ENCODE data around the gene EFHB.
"Not testable (repeated sequence)": the region's sequence is repeated elsewhere in the genome, so short reads cannot be mapped to it uniquely, and the experiment has no call there.

The EFHB gene, protein sequence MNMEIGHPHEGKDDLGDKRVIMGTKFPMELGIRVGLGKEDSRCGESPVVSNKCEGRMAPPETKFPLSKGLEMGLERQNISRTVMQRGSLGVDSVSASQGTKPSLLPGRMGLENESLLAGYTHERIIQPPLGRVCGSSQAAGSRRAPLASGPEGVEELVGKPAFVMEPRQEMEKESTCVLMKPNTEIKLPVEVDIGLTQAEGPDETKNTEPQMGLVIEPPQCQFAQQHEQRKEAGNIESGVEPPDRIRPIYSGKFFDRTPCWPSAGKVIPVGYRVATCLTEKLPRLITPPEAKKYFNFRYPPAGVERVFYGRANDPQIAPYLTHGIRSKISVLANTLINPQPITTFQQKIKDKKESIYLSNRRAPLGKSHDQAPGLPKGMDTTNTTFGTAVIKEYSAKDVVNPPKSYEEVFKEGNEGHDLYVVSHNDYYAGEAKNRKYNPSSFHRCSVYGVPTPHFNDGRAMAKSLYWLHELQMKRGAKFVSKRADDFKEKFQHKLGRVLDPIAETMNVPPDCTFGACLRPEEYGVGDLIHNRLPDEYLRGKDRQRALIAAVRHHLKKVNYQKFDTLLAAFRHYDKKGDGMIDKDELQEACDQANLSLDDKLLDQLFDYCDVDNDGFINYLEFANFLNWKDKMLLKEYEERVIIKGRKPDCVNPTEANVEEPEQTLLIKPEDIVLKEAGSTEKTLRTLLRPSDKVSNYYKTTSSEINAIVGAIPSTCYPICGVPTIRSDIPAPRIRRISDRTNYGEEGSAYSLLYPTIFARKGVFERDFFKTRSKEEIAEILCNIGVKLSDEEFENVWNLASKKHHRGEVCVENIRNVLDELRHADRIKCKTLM

GRCh38 chr3:19934098-19934566 is at the start of gene EFHB:
TSS of gene EFHB (minus strand) at chr3:19934217. CDS start at chr3:19934018, 199 bp downstream.
- DNase-seq (ENCODE audit: low read depth in 2 of 3, low spot score in 1 of 3), result no peak

DNA sequence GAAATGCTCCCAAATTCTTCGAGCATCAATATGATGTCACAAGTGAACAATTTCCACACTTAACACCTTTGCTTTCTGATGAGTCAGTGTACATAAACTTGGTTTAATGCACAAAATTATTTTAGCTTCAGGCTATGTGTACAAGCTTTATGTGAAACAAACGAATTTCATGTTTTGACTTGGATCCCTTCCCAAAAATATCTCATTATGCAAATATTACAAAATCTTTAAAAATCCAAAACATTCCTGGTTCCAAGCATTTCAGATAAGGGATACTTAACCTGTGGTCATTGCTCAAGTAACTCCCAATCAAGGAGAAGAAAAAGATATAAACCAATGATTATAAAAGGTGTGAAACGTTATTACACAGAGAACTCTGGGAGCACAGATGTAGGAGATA is 38.0 kb upstream of the EFHB start:
- no peak for DNase-seq (ENCODE audit: low read depth in 2 of 3, low spot score in 1 of 3)

DNA sequence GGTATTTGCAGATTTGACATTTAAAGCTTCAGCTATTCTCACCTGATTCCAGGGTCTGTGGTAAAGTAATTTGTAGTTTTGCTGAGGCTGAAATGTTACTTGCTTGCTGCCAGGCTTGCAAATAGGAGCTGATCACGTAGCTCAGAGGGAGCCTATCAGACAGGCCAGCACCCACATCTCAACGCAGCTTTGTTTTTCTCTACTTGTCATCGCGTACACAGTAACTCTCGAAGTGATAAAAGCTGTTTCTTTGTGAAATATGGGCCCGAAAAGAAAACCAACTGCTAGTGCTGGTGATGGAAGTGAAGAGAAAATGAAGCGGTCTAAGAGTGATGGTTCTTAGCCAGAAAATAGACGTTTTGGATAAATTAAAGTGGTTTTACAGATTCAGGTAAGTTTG is 36.3 kb upstream of the EFHB start:
- DNase-seq (ENCODE audit: low read depth in 2 of 3, low spot score in 1 of 3), result no peak

GRCh38 chr3:19967812-19968211 is 33.8 kb upstream of the EFHB start:
- DNase-seq (ENCODE audit: low read depth in 2 of 3, low spot score in 1 of 3), result no peak

DNA sequence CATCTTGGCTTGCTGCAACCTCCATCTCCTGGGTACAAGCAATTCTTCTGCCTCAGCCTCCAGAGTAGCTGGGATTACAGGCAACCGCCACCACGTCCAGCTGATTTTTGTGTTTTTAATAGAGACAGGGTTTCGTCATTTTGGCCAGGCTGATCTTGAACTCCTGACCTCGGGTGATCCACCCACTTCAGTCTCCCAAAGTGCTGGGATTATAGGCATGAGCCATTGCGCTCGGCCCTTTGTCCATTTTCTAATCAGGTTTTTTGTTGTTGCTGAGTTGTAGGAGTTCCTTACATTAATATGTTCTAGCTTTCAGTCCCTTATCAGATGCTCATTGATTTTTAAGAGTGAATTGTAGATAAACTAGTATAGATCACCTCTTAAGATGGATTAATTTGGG is 33.2 kb upstream of the EFHB start:
- DNase-seq (ENCODE audit: low read depth in 2 of 3, low spot score in 1 of 3), result no peak

DNA sequence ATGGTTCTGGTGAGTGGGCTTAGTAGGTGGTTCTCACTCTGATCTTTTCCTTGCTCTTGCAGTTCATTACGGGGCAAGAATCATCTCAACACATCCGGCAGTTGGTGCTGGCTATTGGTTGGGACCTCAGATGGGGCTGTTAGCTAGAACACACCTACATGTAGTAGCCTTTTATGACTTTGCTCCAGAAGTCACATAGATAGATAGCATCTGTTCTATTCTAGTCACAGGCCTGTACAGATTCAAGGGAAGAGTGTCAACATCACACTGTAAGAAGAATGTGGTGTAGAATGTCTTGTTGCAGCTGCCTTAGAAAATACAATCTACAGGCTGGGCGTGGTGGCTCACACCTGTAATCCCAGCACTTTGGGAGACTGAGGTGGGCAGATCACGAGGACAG is 27.9 kb upstream of the EFHB start:
- DNase-seq (ENCODE audit: low read depth in 2 of 3, low spot score in 1 of 3), result no peak

- DNase-seq (ENCODE audit: low read depth in 2 of 3, low spot score in 1 of 3), result no peak
Measured at GRCh38 chr3:19960696-19961095, 26.7 kb upstream of the EFHB start.

DNA sequence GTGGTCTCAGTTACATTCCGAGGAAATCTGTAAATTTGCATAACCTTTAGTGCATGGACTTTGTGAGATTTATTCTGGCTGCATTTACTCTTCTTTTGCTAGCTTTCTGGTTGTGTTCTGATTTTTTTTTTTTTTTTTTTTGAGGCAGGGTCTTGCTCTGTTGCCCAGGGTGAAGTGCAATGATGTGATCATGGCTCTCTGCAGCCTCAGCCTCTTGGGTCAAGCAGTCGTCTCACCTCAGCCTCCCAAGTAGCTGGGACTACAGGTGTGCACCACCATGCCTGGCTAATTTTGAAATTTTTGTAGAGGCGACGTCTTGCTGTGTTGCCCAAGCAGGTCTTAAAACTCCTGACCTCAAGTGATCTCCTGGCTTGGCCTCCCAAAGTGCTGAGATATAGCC is 25.5 kb upstream of the EFHB start:
- DNase-seq (ENCODE audit: low read depth in 2 of 3, low spot score in 1 of 3), result no peak

DNA sequence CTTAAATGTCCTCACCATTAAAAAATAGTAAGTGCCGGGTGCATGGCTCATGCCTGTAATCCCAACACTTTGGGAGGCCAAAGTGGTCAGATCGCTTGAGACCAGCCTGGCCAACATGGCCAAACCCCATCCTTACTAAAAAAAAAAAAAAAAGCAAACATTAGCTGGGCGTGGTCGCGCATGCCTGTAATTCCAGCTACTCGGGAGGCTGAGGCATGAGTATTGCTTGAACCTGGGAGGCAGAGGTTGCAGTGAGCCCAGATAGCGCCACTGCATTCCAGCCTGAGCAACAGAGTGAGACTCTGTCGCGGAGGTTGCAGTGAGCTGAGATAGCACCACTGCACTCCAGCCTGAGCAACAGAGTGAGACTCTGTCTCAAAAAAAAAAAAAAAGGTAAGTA is 23.3 kb upstream of the EFHB start:
- not testable (repeated sequence) for DNase-seq (ENCODE audit: low read depth in 2 of 3, low spot score in 1 of 3)

DNA sequence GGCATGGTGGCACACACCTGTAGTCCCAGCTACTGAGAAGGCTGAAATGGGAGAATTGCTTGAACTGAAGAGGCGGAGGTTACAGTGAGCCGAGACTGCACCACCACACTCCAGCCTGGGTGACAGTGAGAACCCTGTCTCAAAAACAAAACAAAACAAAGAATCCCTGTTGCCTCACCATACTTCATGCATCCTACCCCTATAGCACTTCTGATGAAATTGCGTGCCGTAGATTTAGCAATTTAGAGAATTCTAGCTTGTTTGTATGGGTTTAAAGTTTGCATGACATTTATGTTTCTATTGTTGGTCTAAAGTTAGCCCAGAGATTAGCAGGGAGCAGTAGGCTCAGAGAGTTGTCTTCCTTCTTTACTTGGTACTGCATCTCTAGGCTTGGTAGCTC is 20.7 kb upstream of the EFHB start:
- DNase-seq (ENCODE audit: low read depth in 2 of 3, low spot score in 1 of 3), result no peak

DNA sequence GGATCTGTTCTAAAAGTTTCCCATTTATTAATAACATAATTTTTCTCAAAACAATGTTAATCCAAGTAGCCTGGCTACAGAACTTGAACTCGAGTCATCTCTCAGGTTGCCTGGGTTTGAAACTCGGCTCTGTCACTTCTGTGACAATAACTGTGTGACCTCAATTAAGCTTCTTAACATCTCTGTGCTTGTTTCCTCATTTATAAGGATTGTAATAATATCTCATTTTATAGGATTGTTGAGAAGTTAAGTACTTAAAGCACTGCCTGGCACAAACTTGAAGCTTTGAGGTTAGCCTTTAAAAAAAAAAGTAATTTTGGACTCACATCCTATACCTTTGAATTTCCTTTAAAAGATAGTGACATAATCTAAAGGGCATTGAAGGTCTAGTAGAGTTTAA is 16.3 kb upstream of the EFHB start:
- no peak for DNase-seq (ENCODE audit: low read depth in 2 of 3, low spot score in 1 of 3)

GRCh38 chr3:19948226-19948591 is 14.2 kb upstream of the EFHB start:
- DNase-seq (ENCODE audit: low read depth in 2 of 3, low spot score in 1 of 3), result no peak

DNA sequence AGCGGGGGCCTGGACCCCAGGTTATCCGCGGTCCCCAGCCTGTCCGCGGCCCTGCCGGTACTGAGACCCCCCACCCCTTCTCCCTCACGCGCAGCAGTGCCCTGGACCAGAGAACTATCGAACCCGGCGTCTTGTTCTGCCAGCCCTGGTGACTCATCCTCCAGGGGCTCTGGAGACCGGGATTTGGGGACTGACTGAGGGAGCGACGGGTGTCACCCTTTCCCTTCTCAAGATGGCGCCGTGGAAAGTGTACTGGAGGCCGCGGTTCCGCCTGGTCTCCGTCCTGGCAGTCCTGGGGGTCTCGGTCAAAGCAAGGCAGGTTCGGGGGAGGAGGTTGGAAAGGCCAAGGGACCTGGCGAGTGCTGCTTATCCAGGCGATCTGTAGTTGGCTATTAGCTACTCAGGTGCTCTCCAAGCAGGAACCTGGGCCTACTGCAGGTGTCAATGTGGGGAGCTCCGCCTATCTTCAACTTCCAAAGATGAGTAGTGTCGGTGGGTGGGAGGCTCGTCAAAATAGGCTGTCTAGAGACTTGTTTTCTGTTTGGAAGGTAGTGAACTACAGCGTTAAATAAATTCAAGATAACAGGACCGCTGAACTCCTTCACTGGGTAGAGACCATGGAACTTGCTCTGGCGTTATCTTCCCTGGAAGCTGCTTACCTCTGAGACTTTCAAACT is 13.7 kb upstream of the EFHB start:
- peak in 1 of 3 donors; percentile 39 for DNase-seq (ENCODE audit: low read depth in 2 of 3, low spot score in 1 of 3)

- DNase-seq (ENCODE audit: low read depth in 2 of 3, low spot score in 1 of 3), result peak; percentile 95 to 96 (median 95)
Measured at GRCh38 chr3:19946832-19947548, 13.0 kb upstream of the EFHB start, which contains the start of gene RAB5A. TSS of gene RAB5A (plus strand) at chr3:19947097. CDS start at chr3:19950899, 3,802 bp downstream.

- peak in 1 of 3 donors; percentile 11 for DNase-seq (ENCODE audit: low read depth in 2 of 3, low spot score in 1 of 3)
Measured at GRCh38 chr3:19945969-19946831, 12.2 kb upstream of the EFHB start.

DNA sequence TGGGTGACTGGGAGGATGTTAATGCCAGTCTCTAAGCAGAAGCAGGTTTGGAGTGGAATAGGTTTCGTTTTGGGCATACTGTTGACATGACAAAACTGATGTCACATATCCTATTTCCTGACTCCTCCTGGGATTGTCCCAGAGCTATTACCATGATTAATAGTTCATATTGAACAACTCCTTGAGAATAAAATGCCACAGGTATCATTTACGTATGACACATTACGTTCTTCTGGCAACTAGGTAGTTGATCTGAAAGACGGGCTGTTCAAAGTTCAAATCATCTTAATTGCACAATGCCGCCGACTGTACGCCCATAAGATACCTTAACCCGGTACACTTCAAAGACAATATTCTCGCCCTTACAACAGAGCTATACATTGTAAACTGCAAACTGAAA is 11.5 kb upstream of the EFHB start:
- no peak for DNase-seq (ENCODE audit: low read depth in 2 of 3, low spot score in 1 of 3)

- no peak for DNase-seq (ENCODE audit: low read depth in 2 of 3, low spot score in 1 of 3)
Measured at GRCh38 chr3:19940643-19941042, 6.6 kb upstream of the EFHB start.

GRCh38 chr3:19938295-19938627 is 4.2 kb upstream of the EFHB start:
- DNase-seq (ENCODE audit: low read depth in 2 of 3, low spot score in 1 of 3), result no peak

DNA sequence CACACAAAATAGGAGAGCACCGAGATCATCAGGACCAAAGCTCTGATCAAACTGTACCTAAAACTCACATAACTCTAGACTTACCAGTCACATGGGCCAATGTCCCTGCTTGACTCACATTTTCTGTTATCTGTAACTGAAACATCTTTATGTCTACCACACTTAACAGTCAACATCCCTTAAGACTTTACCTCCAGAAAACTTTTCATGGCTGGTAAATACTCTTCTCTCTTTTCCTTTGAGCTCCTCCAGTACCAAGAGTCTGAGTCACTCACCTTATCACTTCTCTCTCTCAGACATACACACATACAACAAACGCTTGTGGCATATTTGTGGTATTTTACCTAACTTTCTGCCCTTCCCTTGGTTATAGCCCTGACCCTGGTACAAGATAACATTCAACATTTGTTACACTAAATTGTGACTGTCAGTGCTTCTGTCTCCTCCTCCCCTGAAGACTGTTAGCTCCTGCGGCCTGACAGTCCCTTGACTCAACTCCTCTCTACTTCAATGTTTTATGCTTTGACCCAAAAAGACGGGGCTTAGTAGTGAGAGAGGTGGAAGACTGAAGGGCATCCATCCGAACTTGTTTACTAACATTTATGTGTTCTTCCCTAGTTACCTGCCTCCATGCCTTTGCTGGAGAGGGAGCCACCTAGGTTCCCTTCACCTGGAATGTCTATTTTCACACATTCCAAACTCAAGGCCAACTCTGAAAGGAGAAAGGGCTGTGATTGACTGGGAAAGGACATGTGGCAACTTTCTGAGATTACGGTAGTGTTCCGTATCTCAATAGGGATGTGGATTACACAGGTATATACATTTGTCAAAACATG is 3.7 kb upstream of the EFHB start:
- peak in 1 of 3 donors; percentile 8 for DNase-seq (ENCODE audit: low read depth in 2 of 3, low spot score in 1 of 3)

Measured in stimulated activated CD4-positive, alpha-beta T cell treated with anti-CD3 and anti-CD28 coated beads, Interleukin-12 subunit alpha, Interleukin-12 subunit beta, amount 100 ng/mL, for 48 hours (primary cell).